Measurements from ENCODE around the gene RTL1.
A peak's percentile ranks its signal among the peaks of the same experiment; 100 is the strongest.

The RTL1 gene

GRCh38 chr14:100857233-100857922, 46.1 kb downstream of the RTL1 start:
- no peak overlapping the region for H3K4me3 ChIP-seq (ENCODE audit: low read length)
- no peak for DNase-seq (ENCODE audit: low read depth, low spot score)

- no peak for DNase-seq (ENCODE audit: low read depth, low spot score)
These were observed 47.2 kb downstream of the RTL1 start for GRCh38 chr14:100856056-100856950.

GRCh38 chr14:100855256-100855930, 48.1 kb downstream of the RTL1 start:
- no peak for DNase-seq (ENCODE audit: low read depth, low spot score)
- no peak overlapping the region for H3K4me3 ChIP-seq (ENCODE audit: low read length)

More at GRCh38 chr14:100856056-100856950, 47.2 kb downstream of the RTL1 start:
- H3K4me3 ChIP-seq (ENCODE audit: low read length): no peak overlapping the region

DNA sequence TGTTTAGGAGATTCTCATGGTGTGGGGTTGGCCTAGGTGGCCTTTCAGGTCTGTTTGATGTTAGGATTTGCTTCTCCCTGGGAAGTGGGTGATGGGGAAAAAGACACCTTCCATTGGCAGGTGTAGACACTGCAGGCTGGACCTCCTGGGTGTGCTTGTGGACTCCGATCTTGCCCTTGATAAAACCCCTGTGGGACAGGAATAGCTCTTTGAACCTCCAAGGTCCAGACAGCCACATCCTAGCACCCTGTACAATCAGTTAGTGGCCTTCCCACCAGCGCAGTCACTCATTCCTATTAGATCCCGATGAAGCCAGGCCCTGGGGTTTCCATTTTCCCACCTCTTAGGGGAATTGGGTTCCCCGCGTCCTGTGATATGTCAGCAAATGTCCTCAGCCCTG, 49.1 kb downstream of the RTL1 start:
- H3K4me3 ChIP-seq (ENCODE audit: low read length): no peak overlapping the region
- no peak for DNase-seq (ENCODE audit: low read depth, low spot score)

- no peak overlapping the region for H3K4me3 ChIP-seq (ENCODE audit: low read length)
- no peak for DNase-seq (ENCODE audit: low read depth, low spot score)
These were observed 51.4 kb downstream of the RTL1 start for GRCh38 chr14:100851946-100852620.

GRCh38 chr14:100851586-100851916, 52.0 kb downstream of the RTL1 start:
- no peak overlapping the region for H3K4me3 ChIP-seq (ENCODE audit: low read length)
- no peak for DNase-seq (ENCODE audit: low read depth, low spot score)

DNA sequence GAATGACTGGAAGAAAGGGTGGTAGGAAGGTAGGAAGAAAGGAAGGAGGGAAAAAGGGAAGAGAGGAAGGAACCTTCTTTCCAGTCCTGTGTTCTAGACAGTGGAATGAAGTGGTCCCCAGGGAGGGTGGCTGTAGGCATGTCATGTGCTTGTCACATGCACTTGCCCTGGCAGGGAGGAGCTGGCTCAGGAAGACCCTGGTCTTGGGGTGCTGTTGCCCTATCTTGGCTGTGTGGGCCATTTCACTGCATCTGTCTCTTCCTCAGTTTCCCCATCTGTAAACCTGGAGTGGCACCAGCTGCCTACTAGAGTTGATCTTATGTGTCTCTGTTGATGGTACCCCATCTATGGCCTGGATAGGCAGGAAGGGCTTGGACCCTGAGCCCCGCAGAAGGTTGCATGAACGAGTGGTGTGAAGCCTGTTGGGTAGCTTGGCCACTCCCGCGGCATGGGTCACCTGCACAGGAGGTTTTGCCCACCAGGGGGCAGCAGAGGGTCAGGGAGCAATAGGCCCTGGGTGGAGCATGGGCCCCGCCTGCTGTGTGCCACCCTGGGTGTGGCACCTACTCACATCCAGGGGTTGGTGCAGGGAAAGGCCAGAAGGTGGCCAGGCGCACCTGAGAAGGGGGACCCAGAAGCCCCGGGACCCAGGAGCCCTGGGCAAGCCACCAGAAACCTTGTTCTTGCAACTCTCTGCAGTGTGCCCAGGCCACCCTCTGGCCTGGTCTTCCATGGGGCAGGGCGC, 52.5 kb downstream of the RTL1 start:
- DNase-seq (ENCODE audit: low read depth, low spot score): peak; percentile 44
- no peak overlapping the region for H3K4me3 ChIP-seq (ENCODE audit: low read length)

GRCh38 chr14:100849115-100849781, 54.3 kb downstream of the RTL1 start:
- H3K4me3 ChIP-seq (ENCODE audit: low read length): no peak overlapping the region
- DNase-seq (ENCODE audit: low read depth, low spot score): no peak

DNA sequence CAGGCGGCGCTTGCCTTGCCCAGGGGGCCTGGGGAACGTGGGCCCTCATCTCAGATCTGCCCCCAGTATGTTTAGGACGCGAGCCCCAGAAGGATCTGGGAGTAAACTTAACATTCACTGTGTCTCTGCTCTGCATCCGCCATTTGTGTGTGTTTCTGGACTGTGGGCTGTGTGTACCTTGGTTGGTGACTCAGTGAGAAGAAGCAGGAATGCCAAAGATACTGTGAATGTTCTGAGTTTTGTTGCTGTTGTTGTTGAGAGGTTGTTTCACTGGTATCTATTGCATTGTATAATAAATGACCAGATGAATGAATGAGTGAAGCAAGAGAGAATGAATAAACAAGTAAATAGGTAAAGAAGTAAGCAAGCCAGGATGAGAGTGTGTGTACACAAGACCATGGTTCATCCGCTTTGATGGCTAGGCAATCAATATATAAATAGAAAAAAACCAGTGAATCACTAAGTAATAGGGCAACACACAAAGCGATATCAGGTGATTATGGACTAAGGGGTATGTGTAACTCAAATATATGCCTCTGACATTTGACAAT, 57.1 kb downstream of the RTL1 start:
- DNase-seq (ENCODE audit: low read depth, low spot score): no peak
- H3K4me3 ChIP-seq (ENCODE audit: low read length): no peak overlapping the region

- DNase-seq (ENCODE audit: low read depth, low spot score): no peak
- no peak overlapping the region for H3K4me3 ChIP-seq (ENCODE audit: low read length)
These were observed 58.2 kb downstream of the RTL1 start for GRCh38 chr14:100845341-100845740.

DNA sequence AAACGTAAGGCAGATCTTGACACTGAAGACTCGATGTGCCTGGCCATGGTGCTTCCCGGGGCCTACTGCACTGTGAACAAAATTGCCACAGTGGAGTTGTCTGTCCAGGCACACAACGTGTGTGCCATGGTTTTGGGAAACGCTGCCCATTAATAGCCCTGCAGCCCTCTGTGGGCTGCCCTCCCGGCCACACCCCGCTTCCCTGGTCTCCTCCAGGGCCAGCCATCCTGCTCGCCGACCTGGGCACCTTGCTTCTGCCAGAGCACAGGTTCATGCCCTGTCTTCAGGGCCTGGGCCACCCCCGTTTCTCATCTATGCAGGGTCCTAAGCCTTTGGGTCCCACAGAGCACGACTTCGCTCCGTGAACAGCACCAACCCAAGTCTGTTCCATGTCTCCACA, 58.7 kb downstream of the RTL1 start:
- DNase-seq (ENCODE audit: low read depth, low spot score): no peak
- H3K4me3 ChIP-seq (ENCODE audit: low read length): no peak overlapping the region

GRCh38 chr14:100844421-100844820, 59.1 kb downstream of the RTL1 start:
- DNase-seq (ENCODE audit: low read depth, low spot score): no peak
- H3K4me3 ChIP-seq (ENCODE audit: low read length): no peak overlapping the region

- no peak overlapping the region for H3K4me3 ChIP-seq (ENCODE audit: low read length)
- peak; percentile 21 for DNase-seq (ENCODE audit: low read depth, low spot score)
These were observed 59.5 kb downstream of the RTL1 start for GRCh38 chr14:100844082-100844408.

- no peak overlapping the region for H3K4me3 ChIP-seq (ENCODE audit: low read length)
- DNase-seq (ENCODE audit: low read depth, low spot score): no peak
These were observed 60.7 kb downstream of the RTL1 start for GRCh38 chr14:100842799-100843198.

- no peak for DNase-seq (ENCODE audit: low read depth, low spot score)
- no peak overlapping the region for H3K4me3 ChIP-seq (ENCODE audit: low read length)
These were observed 61.6 kb downstream of the RTL1 start for GRCh38 chr14:100841761-100842403.

DNA sequence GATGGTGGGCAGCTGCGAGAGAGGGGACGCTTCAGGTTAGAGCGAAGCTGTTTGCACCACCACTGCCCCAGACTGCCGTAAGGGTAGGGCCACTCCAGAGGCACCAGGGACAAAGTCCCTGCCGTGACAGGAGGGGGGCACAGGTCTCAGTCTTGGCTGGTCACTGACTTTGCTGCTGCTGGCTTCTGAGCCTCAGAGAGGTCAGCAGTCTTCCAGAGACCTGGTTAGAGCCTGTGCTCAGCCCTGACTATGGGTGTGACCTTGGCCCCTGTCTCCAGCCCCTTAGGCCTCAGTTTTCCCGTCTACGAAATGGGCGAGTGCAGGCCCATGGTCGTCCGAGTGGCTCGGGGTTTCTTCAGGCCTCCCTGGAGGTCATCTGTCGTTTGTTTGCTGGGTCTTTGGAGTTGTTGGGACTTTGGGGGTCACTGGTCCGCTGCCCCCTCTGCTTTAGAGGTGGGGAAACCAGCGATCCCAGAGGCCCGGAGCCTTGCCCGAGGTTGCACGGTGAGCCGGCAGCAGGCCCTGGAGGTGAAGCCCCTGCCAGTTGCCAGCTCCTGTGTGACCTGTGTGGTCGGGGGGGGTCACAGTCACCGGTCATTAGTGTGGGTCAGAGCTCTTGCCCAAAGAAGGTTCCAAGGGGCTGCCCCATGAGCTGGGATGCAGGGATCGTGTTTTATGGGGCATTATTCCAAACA, 62.3 kb downstream of the RTL1 start:
- DNase-seq (ENCODE audit: low read depth, low spot score): no peak
- H3K4me3 ChIP-seq (ENCODE audit: low read length): no peak overlapping the region

Data from Jurkat, Clone E6-1 (cell line).